Endothelial cell of hepatic sinusoid (primary cell): ENCODE results near the gene CMTM3.
"Not testable (repeated sequence)": the region's sequence is repeated elsewhere in the genome, so short reads cannot be mapped to it uniquely, and the experiment has no call there.

ENCODE experiments used
- in situ Hi-C: cut with HindIII; loops from 2 replicates; pipeline ENCODE4 v1.10.0; 2017; ENCODE audit warnings: low sequenced_read_pairs

Gene CMTM3, protein sequence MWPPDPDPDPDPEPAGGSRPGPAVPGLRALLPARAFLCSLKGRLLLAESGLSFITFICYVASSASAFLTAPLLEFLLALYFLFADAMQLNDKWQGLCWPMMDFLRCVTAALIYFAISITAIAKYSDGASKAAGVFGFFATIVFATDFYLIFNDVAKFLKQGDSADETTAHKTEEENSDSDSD

GRCh38 chr16:66604376-66605176 lies at the start of gene CMTM3:
CMTM3 (plus strand) TSS chr16:66604704; CDS start chr16:66604806, 102 bp downstream.
- in situ Hi-C loops = no loop called here

DNA sequence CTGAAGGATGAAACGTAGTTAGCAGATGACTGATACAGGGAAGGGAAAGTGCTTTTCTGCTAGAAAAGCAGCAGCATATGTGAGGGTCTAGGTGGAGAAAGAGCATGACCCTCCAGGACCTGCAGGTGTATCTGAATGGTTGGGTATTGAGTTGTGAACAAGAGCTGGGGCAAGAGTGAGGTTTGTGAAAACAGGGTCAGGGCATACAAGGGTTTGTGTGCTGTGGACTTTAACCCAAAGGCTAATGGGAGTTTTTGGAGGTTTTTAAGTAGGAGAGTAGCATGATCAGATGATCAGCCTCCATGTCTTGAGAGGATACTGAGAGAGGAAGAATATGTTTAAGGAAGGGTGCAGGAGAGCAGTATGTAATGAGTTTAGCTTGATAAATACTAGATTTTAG lies 44.4 kb upstream of the CMTM3 start:
- in situ Hi-C loops = no loop called here

GRCh38 chr16:66561381-66562080 lies 43.0 kb upstream of the CMTM3 start:
- in situ Hi-C loops = no loop called here

GRCh38 chr16:66562409-66562808 lies 42.1 kb upstream of the CMTM3 start:
- in situ Hi-C loops = no loop called here

- in situ Hi-C loops = no loop called here
Observed at GRCh38 chr16:66562986-66563385, 41.5 kb upstream of the CMTM3 start.

DNA sequence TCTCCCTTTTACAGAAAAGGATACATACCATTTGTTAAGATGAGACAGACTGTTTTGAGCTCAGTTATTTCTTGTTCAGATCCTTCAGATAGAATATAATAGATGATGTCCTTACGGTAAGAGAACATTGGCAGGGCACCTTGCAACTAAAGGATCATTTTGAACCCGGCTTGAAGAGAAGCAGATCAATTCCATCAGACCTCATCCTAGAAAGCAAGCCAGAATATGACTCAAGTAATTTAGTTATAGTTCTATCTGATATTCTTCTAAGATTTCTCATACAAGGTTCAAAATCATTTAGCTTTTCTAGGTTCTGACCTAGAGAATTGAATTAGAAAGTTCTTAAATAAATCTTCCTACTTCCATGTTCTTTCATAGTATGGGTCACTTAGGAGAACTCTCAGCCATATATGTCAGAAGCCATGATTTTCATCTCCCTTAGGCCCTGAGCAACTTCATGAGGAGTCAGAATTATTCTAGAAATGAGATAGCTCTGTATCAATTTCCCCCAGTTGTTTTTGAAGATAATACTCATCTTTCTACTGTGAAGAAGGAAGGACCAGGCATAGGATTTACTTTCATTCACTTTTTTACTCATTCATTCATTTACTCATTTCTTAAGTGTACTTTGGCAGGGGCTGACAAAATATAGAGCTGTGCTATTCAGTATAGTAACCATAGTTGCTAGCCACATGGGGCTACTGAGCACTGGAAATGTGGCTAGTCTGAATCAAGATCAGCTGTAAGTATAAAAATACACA lies 40.8 kb upstream of the CMTM3 start:
- in situ Hi-C loops = no loop called here

GRCh38 chr16:66566051-66566901 lies 38.2 kb upstream of the CMTM3 start, which contains the start of gene CMTM1:
CMTM1 (plus strand) TSS chr16:66566439; CDS start chr16:66566514, 75 bp downstream.
- in situ Hi-C loops = no loop called here

GRCh38 chr16:66567270-66567669 lies 37.2 kb upstream of the CMTM3 start:
- in situ Hi-C loops = not testable (repeated sequence)

DNA sequence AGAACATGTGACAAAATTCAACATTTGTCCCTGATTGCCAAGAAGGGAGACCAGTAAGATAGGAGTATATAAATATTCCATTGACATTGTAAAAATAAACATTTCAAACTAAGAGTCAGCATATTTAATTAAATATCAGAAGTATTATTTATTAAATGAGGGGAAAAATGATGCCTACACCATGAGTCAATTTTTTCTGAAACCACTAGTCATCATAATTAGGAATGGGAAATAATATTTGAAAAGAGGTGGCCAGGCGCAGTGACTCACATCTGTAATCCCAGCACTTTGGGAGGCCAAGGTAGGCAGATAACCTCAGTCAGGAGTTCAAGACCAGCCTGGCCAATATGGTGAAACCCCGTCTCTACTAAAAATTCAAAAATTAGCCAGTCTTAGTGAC lies 36.1 kb upstream of the CMTM3 start:
- in situ Hi-C loops = no loop called here

GRCh38 chr16:66569131-66569530 lies 35.4 kb upstream of the CMTM3 start:
- in situ Hi-C loops = no loop called here

GRCh38 chr16:66569827-66570405 lies 34.6 kb upstream of the CMTM3 start:
- in situ Hi-C loops = loop anchor here (5.0 kb wide), 1 partner anchor 42 kb away; no protein-coding TSS in a partner anchor

- in situ Hi-C loops = loop anchor here (5.0 kb wide), 1 partner anchor 40 kb away; no protein-coding TSS in a partner anchor
Observed at GRCh38 chr16:66572356-66572755, 32.1 kb upstream of the CMTM3 start.

- in situ Hi-C loops = loop anchor here (5.0 kb wide), 1 partner anchor 38 kb away; no protein-coding TSS in a partner anchor
Observed at GRCh38 chr16:66574081-66574480, 30.4 kb upstream of the CMTM3 start.

GRCh38 chr16:66574531-66574930 lies 30.0 kb upstream of the CMTM3 start:
- in situ Hi-C loops = loop anchor here (5.0 kb wide), 1 partner anchor 38 kb away; no protein-coding TSS in a partner anchor

DNA sequence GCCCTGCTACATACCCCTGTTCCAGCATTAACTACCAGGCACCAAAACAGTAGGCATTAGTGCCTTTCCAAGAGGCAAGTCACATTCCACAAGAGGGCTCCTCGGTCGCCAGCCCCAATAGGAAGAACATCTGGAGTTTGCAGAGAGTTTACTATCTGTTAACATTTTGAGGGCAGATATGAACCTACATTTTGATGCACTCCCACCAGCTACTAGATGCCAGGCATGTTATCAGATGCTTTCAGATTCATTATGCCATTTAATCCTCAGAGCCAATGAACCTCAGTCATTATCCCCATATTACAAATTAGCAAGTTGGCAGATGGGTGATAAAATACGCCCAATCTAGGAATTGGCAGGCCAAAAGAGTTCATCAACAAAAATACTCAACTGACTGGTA lies 29.4 kb upstream of the CMTM3 start:
- in situ Hi-C loops = loop anchor here (25.0 kb wide), 1 partner anchor 163 kb away; no protein-coding TSS in a partner anchor

GRCh38 chr16:66576296-66576695 lies 28.2 kb upstream of the CMTM3 start:
- in situ Hi-C loops = loop anchor here (25.0 kb wide), 1 partner anchor 164 kb away; no protein-coding TSS in a partner anchor

DNA sequence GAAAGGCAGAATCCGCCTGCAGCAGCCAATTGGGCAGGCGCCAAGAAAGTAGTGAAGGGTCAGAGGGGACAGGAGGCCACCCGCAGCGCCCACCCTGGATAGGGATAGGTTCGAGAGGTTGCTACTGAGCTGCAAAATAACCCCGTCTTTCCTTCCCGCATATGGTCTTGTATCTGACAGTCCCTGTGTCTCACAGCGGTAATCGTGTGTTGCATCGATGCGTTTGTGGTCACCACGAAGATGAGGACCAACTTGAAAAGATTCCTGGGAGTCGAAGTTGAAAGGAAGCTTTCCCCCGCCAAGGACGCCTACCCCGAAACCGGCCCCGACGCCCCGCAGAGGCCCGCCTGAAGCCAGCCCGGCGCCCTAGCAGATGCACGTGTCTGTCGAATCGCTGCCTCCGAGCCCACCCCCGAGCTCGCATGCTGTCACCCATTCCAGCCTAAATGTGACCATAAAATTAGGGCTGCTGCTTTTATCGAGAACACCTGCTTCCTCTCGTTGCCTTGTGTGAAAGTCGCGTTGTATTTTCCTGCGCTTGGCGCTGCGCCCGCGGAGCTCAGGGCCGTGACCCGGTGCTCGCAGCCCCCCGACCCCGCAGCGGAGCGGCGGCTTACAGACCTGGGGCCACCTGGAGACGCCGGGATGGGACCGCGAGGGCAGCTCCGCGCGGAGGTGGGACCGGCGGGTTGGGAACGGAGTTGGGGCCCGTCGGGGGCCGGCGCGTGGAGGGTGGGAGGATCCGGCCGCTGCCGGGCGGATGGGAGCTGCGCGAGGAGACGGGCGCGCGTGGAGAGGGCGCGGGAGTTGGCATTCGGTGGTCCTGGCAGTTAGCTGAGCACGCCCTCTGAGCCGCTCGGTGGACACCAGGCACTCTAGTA lies 25.6 kb upstream of the CMTM3 start, which contains the start of gene CMTM2:
TSS of gene CMTM2 (plus strand) at position 813 of the 881 bp plus-strand sequence. CDS start 145 bp downstream, outside the sequence.
- in situ Hi-C loops = loop anchor here (25.0 kb wide), 1 partner anchor 167 kb away; no protein-coding TSS in a partner anchor
